OCI-LY7 (cell line): ENCODE data around the gene TNN. TPM values are rescaled to one million over a fixed set of nuclear protein-coding genes. Genes with fewer than 3 reads are reported as not detected.

Experiments
- BruUV-seq: library from RNA; stranded (reverse); fragments of 400-500 nt; replicated peaks from 2 replicates; lab custom pipeline; 2021; lab: Mats Ljungman, UMichigan
- CTCF ChIA-PET: fragments of 300-600 bp; sonication (Branson Sonifier 250); formaldehyde crosslinking; loops from one replicate; lab custom pipeline; 2022; ENCODE audit warnings: antibody characterized with exemption; ENCODE audit not compliant: unreplicated experiment; lab: Charles Lee
- POLR2A ChIA-PET: fragments of 300-600 bp; sonication (Branson Sonifier 250); formaldehyde crosslinking; loops from one replicate; lab custom pipeline; 2022; ENCODE audit warnings: antibody characterized with exemption; lab: Charles Lee
- DNase-seq: peaks from one replicate; pipeline ENCODE4 v3.0.0-alpha.2; 2015; ENCODE audit warnings: low spot score
- H2AFZ ChIP-seq: fragments of 200-600 bp; sonication (generic), shearing (Covaris generic); 2 replicates; pipeline ENCODE4 v1.6.1; 2014; ENCODE audit warnings: mild to moderate bottlenecking, antibody characterized with exemption, low read length, moderate library complexity
- H3K27ac ChIP-seq: fragments of 200-600 bp; sonication (generic); 2 replicates; pipeline ENCODE4 v1.5.1; 2014; ENCODE audit warnings: mixed run types, low read depth, mild to moderate bottlenecking, moderate library complexity, low read length, inconsistent platforms; ENCODE audit not compliant: poor library complexity, severe bottlenecking
- H3K36me3 ChIP-seq: fragments of 200-600 bp; sonication (generic); 2 replicates; pipeline ENCODE4 v1.6.1; 2014; ENCODE audit warnings: mild to moderate bottlenecking, antibody characterized with exemption, low read length, moderate library complexity, mixed read lengths; ENCODE audit not compliant: insufficient read depth
- H3K4me1 ChIP-seq: fragments of 200-600 bp; sonication (generic); 2 replicates; pipeline ENCODE4 v1.5.1; 2014; ENCODE audit warnings: mild to moderate bottlenecking, low read length; ENCODE audit not compliant: insufficient read depth, poor library complexity, severe bottlenecking
- H3K4me2 ChIP-seq: fragments of 200-600 bp; sonication (generic); 2 replicates; pipeline ENCODE4 v1.6.1; 2014; ENCODE audit warnings: mild to moderate bottlenecking, low read length
- H3K4me3 ChIP-seq: fragments of 200-600 bp; sonication (generic); 2 replicates; pipeline ENCODE4 v1.5.1; 2014; ENCODE audit warnings: mild to moderate bottlenecking, low read depth, low read length; ENCODE audit not compliant: poor library complexity, severe bottlenecking
- H3K79me2 ChIP-seq: fragments of 200-600 bp; sonication (generic); 2 replicates; pipeline ENCODE4 v1.6.1; 2016; ENCODE audit warnings: low read depth, mild to moderate bottlenecking, low read length, moderate library complexity, mixed read lengths; ENCODE audit not compliant: insufficient read depth
- H3K9me2 ChIP-seq: fragments of 200-600 bp; sonication (generic); 2 replicates; pipeline ENCODE4 v1.6.1; 2016; ENCODE audit warnings: mild to moderate bottlenecking, low read length, mixed read lengths; ENCODE audit not compliant: insufficient read depth
- H3K9me3 ChIP-seq: fragments of 200-600 bp; sonication (generic); 2 replicates; pipeline ENCODE4 v1.6.1; 2014; ENCODE audit warnings: mild to moderate bottlenecking, mixed run types, low read length, mixed read lengths
- H4K20me1 ChIP-seq: fragments of 200-600 bp; sonication (generic); 2 replicates; pipeline ENCODE4 v1.6.1; 2014; ENCODE audit warnings: mild to moderate bottlenecking, antibody characterized with exemption, low read length, moderate library complexity, mixed read lengths; ENCODE audit not compliant: insufficient read depth
- CTCF ChIP-seq: fragments of 200-600 bp; sonication (generic); conservative IDR thresholded peaks from 2 replicates; pipeline ENCODE4 v1.5.1; 2014; ENCODE audit warnings: mild to moderate bottlenecking, antibody characterized with exemption, low read length, moderate library complexity, mixed read lengths
- EZH2phosphoT487 ChIP-seq: fragments of 200-600 bp; sonication (generic); IDR thresholded peaks from 2 replicates; pipeline ENCODE4 v1.6.1; 2018; ENCODE audit warnings: low read depth, borderline replicate concordance, mild to moderate bottlenecking, mixed run types, antibody characterized with exemption, low read length, moderate library complexity, mixed read lengths
- intact Hi-C: fragments of 100-400 bp; cut with micrococcal nuclease; formaldehyde crosslinking; loops from one replicate; pipeline ENCODE4 v1.10.0; 2022; ENCODE audit not compliant: unreplicated experiment
- total RNA-seq, 2 experiments: library from RNA; depleted of rRNA in 1 of 2; stranded (reverse); fragments of >200 nt in 1 of 2; shearing (Covaris generic) in 1 of 2; gene quantifications; 2 replicates each; pipeline ENCODE4 v1.2.3, GENCODE V29; 2014 to 2022

The TNN gene
- total RNA-seq, 2 experiments from 2014 or later: not detected

GRCh38 chr1:175136246-175136645 is 68.6 kb downstream of the TNN start:
- BruUV-seq: no TSS peak
- CTCF ChIA-PET: no interaction called here
- intact Hi-C loops: no loop called here
- H3K4me1 ChIP-seq: peaks cover 2% of the 10 kb centered on the region
- no peaks in the 10 kb centered on the region for H3K9me3 ChIP-seq
- no peak overlapping the region for H3K4me2 ChIP-seq
- H3K27ac ChIP-seq: no peak overlapping the region
- no peak for TF ChIP-seq EZH2phosphoT487
- TF ChIP-seq CTCF: no peak
- H3K9me2 ChIP-seq: no peaks in the 10 kb centered on the region
- POLR2A ChIA-PET: no interaction called here
- no peaks in the 10 kb centered on the region for H4K20me1 ChIP-seq
- no peak overlapping the region for H3K4me3 ChIP-seq
- no peak overlapping the region for H2AFZ ChIP-seq
- no peaks in the 10 kb centered on the region for H3K36me3 ChIP-seq
- DNase-seq: no peak
- no peaks in the 10 kb centered on the region for H3K79me2 ChIP-seq

DNA sequence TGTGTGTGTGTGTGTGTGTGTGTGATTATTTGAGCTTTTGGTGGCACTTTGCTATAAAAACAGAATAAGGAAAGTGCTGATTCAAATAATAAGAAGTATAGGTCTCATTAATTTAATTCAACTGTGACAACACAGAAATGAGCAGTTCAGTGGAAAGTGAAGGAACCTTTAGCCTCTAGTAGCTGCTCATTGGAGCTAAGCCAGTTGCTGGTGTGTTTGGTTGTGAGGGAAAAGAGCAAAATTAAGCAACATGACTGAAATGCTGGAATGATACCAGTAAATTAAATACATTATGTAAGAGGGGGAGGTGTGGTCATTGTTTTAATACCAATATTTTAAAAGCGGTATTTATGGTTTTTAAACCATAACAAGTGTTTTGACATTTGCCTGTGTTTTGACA is 69.7 kb downstream of the TNN start:
- H2AFZ ChIP-seq: no peak overlapping the region
- no peaks in the 10 kb centered on the region for H3K9me2 ChIP-seq
- no peaks in the 10 kb centered on the region for H3K36me3 ChIP-seq
- no peak overlapping the region for H3K27ac ChIP-seq
- H3K9me3 ChIP-seq: no peaks in the 10 kb centered on the region
- no TSS peak for BruUV-seq
- peaks cover 7% of the 10 kb centered on the region for H3K4me1 ChIP-seq
- no peak overlapping the region for H3K4me2 ChIP-seq
- intact Hi-C loops: no loop called here
- no peak for DNase-seq
- H3K4me3 ChIP-seq: no peak overlapping the region
- no peaks in the 10 kb centered on the region for H3K79me2 ChIP-seq
- ChIA-PET CTCF (no interaction called here), POLR2A (no interaction called here)
- no peak for TF ChIP-seq CTCF
- TF ChIP-seq EZH2phosphoT487: no peak
- no peaks in the 10 kb centered on the region for H4K20me1 ChIP-seq

DNA sequence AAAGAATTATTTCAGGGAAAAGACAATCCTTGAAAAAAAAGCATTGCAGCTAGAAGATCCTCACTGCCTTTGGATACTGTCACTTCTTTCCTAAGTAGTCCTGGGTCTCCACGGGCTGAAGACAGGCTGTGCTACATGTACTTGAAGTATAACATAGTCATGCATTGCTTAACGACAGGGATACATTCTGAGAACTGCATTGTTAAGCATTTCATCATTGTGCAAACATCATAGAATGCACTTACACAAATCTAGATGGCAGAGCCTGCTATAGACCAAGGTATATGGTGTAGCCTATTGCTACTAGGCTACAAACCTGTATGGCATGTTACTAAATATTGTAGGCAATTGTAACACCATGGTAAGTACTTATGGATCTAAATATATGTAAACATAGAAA is 70.9 kb downstream of the TNN start:
- H3K4me3 ChIP-seq: no peak overlapping the region
- no peak for TF ChIP-seq EZH2phosphoT487
- TF ChIP-seq CTCF: no peak
- H4K20me1 ChIP-seq: no peaks in the 10 kb centered on the region
- no peak for DNase-seq
- intact Hi-C loops: no loop called here
- H3K9me3 ChIP-seq: no peaks in the 10 kb centered on the region
- H3K4me2 ChIP-seq: no peak overlapping the region
- ChIA-PET POLR2A (no interaction called here), CTCF (no interaction called here)
- no TSS peak for BruUV-seq
- no peak overlapping the region for H3K27ac ChIP-seq
- no peaks in the 10 kb centered on the region for H3K79me2 ChIP-seq
- H3K9me2 ChIP-seq: no peaks in the 10 kb centered on the region
- H2AFZ ChIP-seq: no peak overlapping the region
- no peaks in the 10 kb centered on the region for H3K36me3 ChIP-seq
- H3K4me1 ChIP-seq: peaks cover 11% of the 10 kb centered on the region
